Right renal cortex interstitium (tissue), 3 donors: ENCODE results near the gene ARHGEF16. TPM values are rescaled to one million over a fixed set of nuclear protein-coding genes. Genes with fewer than 3 reads are reported as not detected.

Experiments
- DNase-seq, 3 donors: peaks; one replicate each; pipeline ENCODE4 v3.0.0-alpha.2; 2013; ENCODE audit warnings: low read depth in 3 of 3, low spot score in 2 of 3
- polyA plus RNA-seq, 3 donors: library from polyadenylated mRNA; unstranded; fragments of 120-200 nt; gene quantifications; one replicate each; pipeline ENCODE4 v1.2.1, GENCODE V29; 2013; ENCODE audit not compliant: insufficient read length in 3 of 3

Gene ARHGEF16
- polyA plus RNA-seq, 3 donors: 15.0 to 17.0 (median 15.3) TPM

- no peak for DNase-seq
Observed at GRCh38 chr1:3479511-3480368, 25.3 kb downstream of the ARHGEF16 start.

GRCh38 chr1:3480369-3480719 is 25.9 kb downstream of the ARHGEF16 start:
- no peak for DNase-seq

GRCh38 chr1:3481046-3481445 is 26.6 kb downstream of the ARHGEF16 start:
- no peak for DNase-seq

- no peak for DNase-seq
Observed at GRCh38 chr1:3481836-3482375, 27.4 kb downstream of the ARHGEF16 start.

GRCh38 chr1:3482378-3482849 is 27.9 kb downstream of the ARHGEF16 start:
- no peak for DNase-seq

- DNase-seq: no peak
Observed at GRCh38 chr1:3483380-3483779, 28.9 kb downstream of the ARHGEF16 start.

GRCh38 chr1:3483801-3484444 is 29.5 kb downstream of the ARHGEF16 start:
- DNase-seq: no peak

- DNase-seq: no peak
Observed at GRCh38 chr1:3485016-3485415, 30.6 kb downstream of the ARHGEF16 start.

GRCh38 chr1:3488432-3488831 is 34.0 kb downstream of the ARHGEF16 start:
- no peak for DNase-seq

GRCh38 chr1:3490046-3490745 is 35.7 kb downstream of the ARHGEF16 start:
- no peak for DNase-seq

- DNase-seq: no peak
Observed at GRCh38 chr1:3491291-3492246, 37.1 kb downstream of the ARHGEF16 start.

GRCh38 chr1:3492545-3493246 is 38.2 kb downstream of the ARHGEF16 start:
- no peak for DNase-seq

GRCh38 chr1:3494321-3495308 is 40.1 kb downstream of the ARHGEF16 start:
- DNase-seq: no peak

- DNase-seq: no peak
Observed at GRCh38 chr1:3495776-3496745, 41.6 kb downstream of the ARHGEF16 start.

- DNase-seq: no peak
Observed at GRCh38 chr1:3496916-3497315, 42.5 kb downstream of the ARHGEF16 start.

GRCh38 chr1:3497521-3497920 is 43.1 kb downstream of the ARHGEF16 start:
- no peak for DNase-seq
